ENCODE measurements around the gene COX5B.
"Not testable (repeated sequence)": the region's sequence is repeated elsewhere in the genome, so short reads cannot be mapped to it uniquely, and the experiment has no call there.

The COX5B gene

GRCh38 chr2:97645695-97646629 lies at the start of gene COX5B:
Gene COX5B (plus strand): TSS chr2:97646062. CDS start chr2:97646087, 25 bp downstream.
- TF ChIP-seq, protein P1, sequence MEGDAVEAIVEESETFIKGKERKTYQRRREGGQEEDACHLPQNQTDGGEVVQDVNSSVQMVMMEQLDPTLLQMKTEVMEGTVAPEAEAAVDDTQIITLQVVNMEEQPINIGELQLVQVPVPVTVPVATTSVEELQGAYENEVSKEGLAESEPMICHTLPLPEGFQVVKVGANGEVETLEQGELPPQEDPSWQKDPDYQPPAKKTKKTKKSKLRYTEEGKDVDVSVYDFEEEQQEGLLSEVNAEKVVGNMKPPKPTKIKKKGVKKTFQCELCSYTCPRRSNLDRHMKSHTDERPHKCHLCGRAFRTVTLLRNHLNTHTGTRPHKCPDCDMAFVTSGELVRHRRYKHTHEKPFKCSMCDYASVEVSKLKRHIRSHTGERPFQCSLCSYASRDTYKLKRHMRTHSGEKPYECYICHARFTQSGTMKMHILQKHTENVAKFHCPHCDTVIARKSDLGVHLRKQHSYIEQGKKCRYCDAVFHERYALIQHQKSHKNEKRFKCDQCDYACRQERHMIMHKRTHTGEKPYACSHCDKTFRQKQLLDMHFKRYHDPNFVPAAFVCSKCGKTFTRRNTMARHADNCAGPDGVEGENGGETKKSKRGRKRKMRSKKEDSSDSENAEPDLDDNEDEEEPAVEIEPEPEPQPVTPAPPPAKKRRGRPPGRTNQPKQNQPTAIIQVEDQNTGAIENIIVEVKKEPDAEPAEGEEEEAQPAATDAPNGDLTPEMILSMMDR (IDR thresholded peaks at IDR 0.05; ENCODE audit: low read depth, low read length): no peak
- peak within 1 kb of the TSS; percentile 92 for H3K4me3 ChIP-seq (ENCODE audit: low read depth, low read length)

DNA sequence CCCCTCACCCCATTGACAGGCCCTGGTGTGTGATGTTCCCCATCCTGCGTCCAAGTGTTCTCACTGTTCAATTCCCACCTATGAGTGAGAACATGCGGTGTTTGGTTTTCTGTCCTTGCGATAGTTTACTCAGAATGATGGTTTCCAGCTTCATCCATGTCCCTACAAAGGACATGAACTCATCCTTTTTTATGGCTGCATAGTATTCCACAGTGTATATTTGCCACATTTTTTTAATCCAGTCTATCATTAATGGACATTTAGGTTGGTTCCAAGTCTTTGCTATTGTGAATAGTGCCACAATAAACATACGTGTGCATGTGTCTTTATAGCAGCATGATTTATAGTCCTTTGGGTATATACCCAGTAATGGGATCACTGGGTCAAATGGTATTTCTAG lies 49.7 kb upstream of the COX5B start:
- not testable (repeated sequence) for H3K4me3 ChIP-seq (ENCODE audit: low read depth, low read length)

DNA sequence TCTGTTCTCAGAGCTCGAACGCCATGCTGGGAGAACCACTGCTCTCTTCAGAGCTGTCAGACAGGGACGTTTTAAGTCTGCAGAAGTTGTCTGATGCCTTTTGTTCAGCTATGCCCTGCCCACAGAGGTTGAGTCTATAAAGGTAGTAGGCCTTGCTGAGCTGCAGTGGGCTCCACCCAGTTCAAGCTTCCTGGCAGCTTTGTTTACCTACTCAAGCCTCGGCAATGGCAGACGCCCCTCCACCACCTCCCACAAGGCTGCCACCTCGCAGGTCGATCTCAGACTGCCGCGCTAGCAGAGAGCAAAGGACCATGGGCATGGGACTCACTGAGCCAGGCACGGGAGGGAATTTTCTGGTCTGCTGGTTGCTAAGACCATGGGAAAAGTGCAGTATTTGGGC lies 44.3 kb upstream of the COX5B start:
- H3K4me3 ChIP-seq (ENCODE audit: low read depth, low read length): not testable (repeated sequence)

- H3K4me3 ChIP-seq (ENCODE audit: low read depth, low read length): not testable (repeated sequence)
These were observed 40.8 kb upstream of the COX5B start for GRCh38 chr2:97605109-97605508.

GRCh38 chr2:97605524-97606339 lies 40.1 kb upstream of the COX5B start:
- H3K4me3 ChIP-seq (ENCODE audit: low read depth, low read length): not testable (repeated sequence)

DNA sequence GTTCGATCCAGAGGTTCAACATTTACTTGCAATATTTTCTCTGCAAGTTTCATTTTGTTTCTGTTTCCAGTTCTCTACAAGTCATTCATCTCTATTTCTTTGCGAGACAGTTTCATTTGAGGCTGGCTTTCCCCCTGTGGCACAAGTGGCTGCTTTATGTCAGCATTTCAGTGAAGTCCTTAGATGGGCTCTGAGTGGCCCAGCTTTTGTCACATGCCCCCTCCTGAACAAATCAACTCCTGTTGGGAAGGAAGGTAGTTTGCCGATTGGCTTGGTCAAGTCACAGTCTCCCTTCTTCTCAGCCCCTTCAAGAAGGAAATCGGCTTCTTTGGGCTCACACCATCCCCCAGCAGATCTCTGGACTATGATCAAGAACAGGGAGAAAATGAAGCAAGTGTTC lies 37.1 kb upstream of the COX5B start:
- H3K4me3 ChIP-seq (ENCODE audit: low read depth, low read length): not testable (repeated sequence)

DNA sequence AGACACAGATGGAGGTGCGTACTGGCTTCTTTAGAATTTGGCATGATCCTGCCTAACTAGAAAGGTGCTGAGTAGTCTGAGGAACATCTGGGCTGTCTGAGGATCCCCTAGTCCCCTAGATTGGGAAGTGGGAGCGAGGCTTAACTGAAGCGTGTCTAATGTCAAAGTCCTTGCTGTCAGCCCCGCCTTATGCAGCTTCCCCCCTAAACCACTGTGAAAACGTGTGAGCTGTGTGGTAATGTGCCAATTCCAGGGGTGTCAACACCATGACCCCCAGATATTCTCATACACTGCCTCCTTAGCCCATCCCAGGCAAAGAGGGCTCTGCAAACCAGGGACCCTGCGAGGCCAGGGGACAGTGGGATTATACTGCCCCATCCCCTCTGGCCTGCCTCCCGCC lies 34.0 kb upstream of the COX5B start:
- not testable (repeated sequence) for H3K4me3 ChIP-seq (ENCODE audit: low read depth, low read length)

DNA sequence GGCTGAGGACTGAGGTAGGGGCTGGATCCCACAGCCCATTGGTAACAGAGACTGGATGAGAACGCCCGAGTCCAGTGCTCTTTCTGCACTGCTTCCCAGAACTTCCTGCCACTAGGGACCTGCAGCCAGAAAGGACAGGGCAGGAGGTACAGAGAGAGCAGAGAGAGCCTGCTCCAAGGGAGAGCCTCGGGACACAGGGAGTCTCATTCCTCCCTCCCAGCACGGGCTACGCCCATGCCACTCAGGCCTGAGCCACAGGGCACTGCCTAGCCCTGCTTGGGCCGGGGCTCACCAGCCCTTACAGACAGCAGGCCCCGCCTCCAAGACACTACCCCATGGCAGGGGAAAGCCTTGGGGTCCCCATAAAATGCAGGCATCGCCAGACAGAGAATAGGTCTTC lies 30.1 kb upstream of the COX5B start:
- not testable (repeated sequence) for H3K4me3 ChIP-seq (ENCODE audit: low read depth, low read length)

DNA sequence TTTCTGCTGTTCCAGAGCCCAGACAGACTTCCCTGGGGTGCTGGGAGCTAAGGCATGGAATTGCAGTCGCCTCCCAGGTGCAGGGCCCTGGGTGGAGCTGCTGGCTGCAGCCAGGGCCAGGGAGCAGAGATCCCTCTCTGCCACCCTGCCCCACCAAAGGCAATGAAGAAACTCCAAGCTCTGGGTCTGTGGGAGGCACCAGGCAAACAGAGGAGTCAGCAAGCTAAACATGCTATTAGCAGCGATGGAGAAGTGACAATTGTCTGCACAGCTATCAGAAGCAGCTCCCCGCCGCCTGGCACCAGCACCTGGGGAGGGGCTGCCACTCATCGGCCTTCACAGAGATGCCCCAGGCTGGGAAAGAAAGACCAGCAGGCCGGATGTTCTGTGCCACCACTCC lies 28.0 kb upstream of the COX5B start:
- TF ChIP-seq, protein P1 (IDR thresholded peaks at IDR 0.05; ENCODE audit: low read depth, low read length): no peak
- no peak overlapping the region for H3K4me3 ChIP-seq (ENCODE audit: low read depth, low read length)

DNA sequence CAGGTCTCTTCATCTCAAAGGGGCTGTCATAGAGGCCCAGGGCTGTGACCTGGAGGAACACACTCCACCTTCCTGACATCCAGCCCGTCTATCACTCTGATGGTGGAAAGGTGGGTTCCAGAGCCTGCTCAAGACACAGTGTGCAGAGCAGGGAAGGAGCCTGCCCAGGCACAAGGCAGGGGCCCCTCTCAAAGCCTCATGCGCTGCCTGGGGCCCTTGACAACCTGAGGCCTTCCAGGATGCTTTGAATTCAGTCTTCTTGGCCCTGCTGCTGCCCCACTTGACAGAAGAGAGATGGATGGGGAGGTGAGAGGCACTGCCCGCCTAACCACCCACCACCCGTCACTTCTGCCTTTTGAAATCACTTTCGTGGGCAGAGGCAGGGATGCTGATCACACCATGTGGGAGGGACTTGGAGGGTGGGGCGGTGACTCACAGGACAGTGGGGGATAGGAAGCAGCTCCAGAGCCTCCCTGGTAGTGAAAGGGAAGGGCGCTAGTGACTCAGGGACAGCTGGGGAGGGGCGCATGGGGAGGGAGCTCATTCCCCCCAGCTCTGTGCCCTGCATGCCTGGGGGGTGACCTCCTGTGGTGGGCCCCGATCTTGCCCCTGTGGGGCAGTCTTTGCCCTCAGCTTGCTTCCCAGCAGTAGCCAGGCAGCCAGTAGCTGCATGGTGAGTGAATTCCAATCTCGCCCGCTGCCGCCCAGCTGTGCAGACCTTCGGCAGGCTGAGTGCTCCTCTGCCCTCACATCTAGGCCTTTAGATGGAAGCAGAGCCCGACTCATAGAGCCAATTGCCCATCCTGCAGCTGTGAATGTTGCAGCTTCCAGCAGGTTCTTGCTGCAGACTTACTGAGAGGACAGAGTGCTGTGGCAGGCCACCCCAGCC lies 26.7 kb upstream of the COX5B start:
- not testable (repeated sequence) for H3K4me3 ChIP-seq (ENCODE audit: low read depth, low read length)

DNA sequence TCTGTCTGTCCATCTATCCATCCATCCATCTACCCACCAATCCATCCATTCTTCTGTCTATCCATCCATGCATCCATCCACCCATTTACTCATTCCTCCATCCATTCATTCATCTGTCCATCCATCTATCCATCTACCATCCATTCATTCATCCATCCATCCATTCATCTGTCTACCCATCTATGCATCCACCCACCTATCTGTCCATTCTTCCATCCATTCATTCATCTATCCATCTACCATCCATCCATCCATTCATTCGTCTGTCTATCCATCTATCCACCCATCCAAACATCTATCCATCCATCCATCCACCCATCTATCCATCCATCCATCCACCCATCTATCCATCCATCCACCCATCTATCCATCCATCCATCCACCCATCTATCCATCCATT lies 25.4 kb upstream of the COX5B start:
- H3K4me3 ChIP-seq (ENCODE audit: low read depth, low read length): not testable (repeated sequence)

- H3K4me3 ChIP-seq (ENCODE audit: low read depth, low read length): not testable (repeated sequence)
These were observed 22.9 kb upstream of the COX5B start for GRCh38 chr2:97622976-97623375.

- not testable (repeated sequence) for H3K4me3 ChIP-seq (ENCODE audit: low read depth, low read length)
These were observed 20.4 kb upstream of the COX5B start for GRCh38 chr2:97625354-97626048.

DNA sequence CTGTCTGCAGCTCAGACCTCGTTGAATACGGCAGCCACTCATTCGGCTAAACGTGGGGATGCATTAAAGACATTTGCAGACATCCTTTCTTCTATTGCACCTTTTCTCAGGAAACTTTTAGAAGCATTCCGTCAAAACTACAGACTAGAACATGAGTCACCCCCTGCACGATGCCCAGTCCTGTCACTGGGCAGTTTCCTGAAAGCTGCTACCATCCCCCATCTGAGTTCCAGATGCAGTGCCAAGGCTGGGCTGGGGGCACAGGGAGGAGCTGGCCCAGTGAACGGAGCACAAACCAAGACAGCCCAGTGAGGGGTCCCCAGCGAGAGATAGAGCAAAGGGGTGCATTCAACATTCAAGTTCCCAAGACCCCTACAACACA lies 19.8 kb upstream of the COX5B start:
- not testable (repeated sequence) for H3K4me3 ChIP-seq (ENCODE audit: low read depth, low read length)
